Ecto neural progenitor cell (in vitro differentiated cells): ENCODE data around the gene ZNF808.
"Not testable (repeated sequence)": the region's sequence is repeated elsewhere in the genome, so short reads cannot be mapped to it uniquely, and the experiment has no call there.

Source experiments
- DNase-seq: peaks from one replicate; pipeline ENCODE4 v3.0.0-alpha.2; 2018; ENCODE audit warnings: low spot score

Gene ZNF808

GRCh38 chr19:52535771-52536447 is 8.4 kb downstream of the ZNF808 start:
- DNase-seq, result peak; percentile 91

- DNase-seq, result no peak
Observed at GRCh38 chr19:52536448-52536800, 9.0 kb downstream of the ZNF808 start.

GRCh38 chr19:52538815-52539214 is 11.3 kb downstream of the ZNF808 start:
- DNase-seq, result not testable (repeated sequence)

DNA sequence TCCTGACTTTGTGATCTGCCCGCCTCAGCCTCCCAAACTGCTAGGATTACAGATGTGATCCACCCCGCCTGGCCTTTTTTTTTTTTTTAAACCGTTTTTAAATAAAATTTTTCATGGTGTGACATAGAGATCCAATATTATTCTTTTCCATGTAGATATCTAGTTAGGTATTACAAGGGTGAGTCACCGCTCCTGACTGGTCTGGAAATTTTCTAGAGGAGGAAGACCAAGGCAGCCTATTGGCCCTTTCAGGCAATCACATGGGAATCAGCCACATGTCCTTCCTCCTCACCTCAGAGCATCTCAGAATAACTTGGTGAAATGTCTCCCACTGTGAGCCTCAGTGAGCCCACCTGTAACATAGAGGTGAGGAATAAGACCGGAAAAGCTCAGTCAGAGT is 13.7 kb downstream of the ZNF808 start:
- not testable (repeated sequence) for DNase-seq

- no peak for DNase-seq
Observed at GRCh38 chr19:52541608-52542007, 14.1 kb downstream of the ZNF808 start.

- DNase-seq, result not testable (repeated sequence)
Observed at GRCh38 chr19:52542541-52542940, 15.1 kb downstream of the ZNF808 start.

GRCh38 chr19:52542984-52543664 is 15.7 kb downstream of the ZNF808 start:
- DNase-seq, result no peak

DNA sequence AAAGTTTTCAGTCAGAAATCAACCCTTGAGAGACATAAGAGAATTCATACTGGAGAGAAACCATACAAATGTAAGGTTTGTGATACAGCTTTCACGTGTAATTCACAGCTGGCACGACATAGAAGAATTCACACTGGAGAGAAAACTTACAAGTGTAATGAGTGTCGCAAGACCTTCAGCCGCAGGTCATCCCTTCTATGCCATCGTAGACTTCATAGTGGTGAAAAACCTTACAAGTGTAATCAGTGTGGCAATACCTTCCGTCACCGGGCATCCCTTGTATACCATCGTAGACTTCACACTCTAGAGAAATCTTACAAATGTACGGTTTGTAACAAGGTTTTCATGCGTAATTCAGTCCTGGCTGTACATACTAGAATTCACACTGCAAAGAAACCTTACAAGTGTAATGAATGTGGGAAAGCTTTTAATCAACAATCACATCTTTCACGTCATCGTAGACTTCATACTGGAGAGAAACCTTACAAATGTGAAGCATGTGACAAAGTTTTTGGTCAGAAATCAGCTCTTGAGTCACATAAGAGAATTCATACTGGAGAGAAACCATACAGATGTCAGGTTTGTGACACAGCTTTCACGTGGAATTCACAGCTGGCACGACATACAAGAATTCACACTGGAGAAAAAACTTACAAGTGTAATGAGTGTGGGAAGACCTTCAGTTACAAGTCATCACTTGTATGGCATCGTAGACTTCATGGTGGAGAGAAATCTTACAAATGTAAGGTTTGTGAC is 26.9 kb downstream of the ZNF808 start:
- no peak for DNase-seq

DNA sequence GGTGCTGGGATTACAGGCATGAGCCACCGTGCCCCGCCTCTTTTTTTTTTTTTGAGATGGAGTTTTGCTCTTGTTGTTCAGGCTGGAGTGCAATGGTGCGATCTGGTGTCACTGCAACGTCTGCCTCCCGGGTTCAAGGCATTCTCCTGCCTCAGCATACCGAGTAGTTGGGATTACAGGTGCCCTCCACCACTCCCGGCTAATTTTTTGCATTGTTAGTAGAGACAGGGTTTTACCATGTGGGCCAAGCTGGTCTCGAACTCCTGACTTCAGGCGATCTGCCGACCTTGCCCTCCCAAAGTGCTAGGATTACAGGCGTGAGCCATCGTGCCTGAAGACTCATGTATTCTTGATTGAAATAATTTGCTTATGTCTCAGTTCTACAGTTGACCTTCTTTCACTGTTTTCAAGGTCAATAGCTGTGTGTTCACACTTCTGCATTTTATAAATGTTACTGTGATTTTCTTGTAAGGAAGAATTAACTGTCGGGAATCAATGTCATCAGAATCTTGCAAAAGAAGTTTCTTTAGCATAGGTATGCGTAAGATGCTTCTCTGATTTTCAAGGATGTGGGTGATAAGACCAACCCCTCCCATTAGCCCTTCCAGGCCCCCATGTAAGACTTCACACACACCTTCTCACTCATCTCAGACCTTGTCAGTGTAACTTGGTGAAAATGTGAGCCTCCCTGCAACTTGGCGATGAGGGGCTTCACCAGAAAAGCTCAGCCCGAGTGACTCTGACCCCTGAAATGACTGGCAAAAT is 29.9 kb downstream of the ZNF808 start:
- DNase-seq, result no peak

DNA sequence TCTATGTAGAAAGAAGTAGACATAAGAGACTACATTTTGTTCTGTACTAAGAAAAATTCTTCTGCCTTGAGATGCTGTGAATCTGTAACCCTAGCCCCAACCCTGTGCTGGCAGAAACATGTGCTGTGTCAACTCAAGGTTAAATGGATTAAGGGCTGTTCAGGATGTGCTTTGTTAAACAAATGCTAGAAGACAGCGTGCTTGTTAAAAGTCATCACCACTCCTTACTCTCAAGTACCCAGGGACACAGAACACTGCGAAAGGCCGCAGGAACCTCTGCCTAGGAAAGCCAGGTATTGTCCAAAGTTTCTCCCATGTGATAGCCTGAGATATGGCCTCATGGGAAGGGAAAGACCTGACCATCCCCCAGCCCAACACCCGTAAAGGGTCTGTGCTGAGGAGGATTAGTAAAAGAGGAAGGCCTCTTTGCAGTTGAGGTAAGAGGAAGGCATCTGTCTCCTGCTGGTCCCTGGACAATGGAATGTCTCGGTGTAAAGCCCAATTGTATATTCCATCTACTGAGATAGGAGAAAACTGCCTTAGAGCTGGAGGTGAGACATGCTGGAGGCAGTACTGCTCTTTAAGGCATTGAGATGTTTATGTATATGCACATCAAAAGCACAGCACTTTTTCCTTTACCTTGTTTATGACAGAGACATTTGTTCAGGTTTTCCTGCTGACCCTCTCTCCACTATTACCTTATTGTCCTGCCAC is 31.4 kb downstream of the ZNF808 start:
- not testable (repeated sequence) for DNase-seq

DNA sequence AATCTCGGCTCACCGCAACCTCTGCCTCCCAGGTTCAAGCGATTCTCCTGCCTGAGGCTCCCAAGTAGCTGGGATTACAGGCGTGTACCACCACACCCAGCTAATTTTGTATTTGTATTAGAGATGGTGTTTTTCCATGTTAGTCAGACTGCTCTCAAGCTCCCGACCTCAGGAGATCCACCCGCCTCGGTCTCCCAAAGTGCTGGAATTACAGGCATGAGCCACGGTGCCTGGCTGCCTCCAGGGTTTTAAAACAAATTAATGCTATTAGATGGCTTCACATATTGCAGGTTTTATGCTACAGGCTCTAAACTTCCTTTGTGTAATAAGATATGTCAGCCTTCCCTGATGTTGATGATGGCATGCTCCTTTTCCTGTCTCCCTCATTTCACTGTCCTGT is 34.1 kb downstream of the ZNF808 start:
- not testable (repeated sequence) for DNase-seq

DNA sequence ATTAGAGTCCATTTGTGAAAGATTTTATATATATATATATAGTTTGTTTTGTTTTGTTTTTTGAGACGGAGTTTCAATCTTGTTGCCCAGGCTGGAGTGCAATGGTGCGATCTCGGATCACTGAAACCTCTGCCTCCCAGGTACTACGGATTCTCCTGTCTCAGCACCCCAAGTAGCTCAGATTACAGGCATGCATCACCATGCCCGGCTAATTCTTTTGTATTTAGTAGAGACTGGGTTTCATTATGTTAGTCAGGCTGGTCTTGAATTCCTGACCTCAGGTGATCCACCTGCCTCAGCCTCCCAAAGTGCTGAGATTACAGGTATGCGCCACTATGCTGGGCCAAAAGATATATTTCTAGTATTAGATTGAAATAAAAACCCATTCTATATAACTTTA is 38.7 kb downstream of the ZNF808 start:
- DNase-seq, result no peak

GRCh38 chr19:52566588-52566987 is 39.1 kb downstream of the ZNF808 start:
- no peak for DNase-seq

DNA sequence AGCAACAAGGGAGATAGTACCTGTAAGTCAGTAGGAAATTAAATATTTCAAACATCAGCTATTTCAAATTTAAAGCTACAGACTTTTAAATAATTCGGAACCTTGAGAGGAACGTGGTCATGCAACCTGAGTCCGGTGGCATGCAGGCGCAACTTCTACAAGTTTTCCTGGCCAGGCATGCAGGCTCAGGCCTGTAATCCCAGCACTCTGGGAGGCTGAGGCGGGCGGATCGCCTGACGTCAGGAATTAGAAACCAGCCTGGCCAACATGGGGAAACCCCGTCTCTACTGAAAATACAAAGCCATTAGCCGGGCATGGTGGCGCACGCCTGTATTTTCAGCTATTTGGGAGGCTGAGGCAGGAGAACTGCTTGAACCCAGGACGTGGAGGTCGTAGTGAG is 40.5 kb downstream of the ZNF808 start:
- no peak for DNase-seq

DNA sequence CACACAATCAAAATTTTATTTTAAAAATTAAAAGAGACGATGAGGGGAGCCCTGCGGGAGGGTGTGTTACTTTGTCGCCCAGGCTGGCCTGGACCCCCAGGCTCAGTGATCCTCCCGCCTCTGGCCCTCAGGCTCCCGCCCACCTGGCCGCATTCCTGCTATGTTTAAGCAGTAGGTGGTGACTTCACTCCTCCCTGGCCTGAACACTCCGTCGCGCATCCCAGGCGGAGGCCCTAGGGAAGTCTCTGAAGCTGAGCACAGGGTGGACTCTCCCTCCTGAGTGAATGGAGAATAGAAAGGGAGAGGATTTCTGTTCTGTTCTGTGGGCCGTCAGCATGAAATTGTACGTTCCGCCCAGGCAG is 42.2 kb downstream of the ZNF808 start:
- DNase-seq, result peak; percentile 69

GRCh38 chr19:52570000-52570861 is 42.8 kb downstream of the ZNF808 start, which contains the start of gene ZNF701:
TSS of gene ZNF701 (plus strand) at chr19:52570287. CDS start at chr19:52574148, 3,861 bp downstream.
- DNase-seq, result peak; percentile 97

- no peak for DNase-seq
Observed at GRCh38 chr19:52584736-52585440, 57.4 kb downstream of the ZNF808 start.

DNA sequence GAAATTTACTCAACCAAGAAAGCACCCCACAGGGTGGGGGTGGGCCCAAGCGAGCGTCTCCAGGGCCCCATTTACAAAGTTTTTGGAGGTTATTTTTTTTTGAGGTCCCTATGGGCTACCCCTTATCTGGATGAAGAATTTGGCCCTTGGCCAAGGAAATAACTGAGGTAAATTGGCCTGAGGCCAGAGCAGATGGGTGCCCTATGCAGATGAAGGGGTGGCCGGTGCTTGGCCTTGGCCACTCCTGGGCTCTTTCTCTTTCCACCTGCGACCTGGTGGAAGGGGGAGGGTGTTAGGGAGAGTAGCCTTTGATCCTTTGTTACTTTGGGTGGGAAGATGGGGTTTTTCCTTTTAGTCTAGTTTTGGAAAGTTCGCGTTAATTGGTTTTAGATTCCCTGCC is 58.1 kb downstream of the ZNF808 start:
- no peak for DNase-seq

GRCh38 chr19:52590728-52591127 is 63.3 kb downstream of the ZNF808 start:
- DNase-seq, result no peak

- DNase-seq, result no peak
Observed at GRCh38 chr19:52592301-52592700, 64.8 kb downstream of the ZNF808 start.
